Sigmoid colon (tissue), 7 donors: ENCODE data around the gene TRAF3IP1. TPM values are rescaled to one million over a fixed set of nuclear protein-coding genes. Genes with fewer than 3 reads are reported as not detected.

Experiments
- DNase-seq: peaks from one replicate; pipeline ENCODE4 v3.0.0-alpha.2; 2019
- H3K27ac ChIP-seq, 4 donors: fragments of 200-600 bp; sonication (generic); one replicate each; pipeline ENCODE4 v1.5.1; 2016 to 2019; ENCODE audit warnings: mild to moderate bottlenecking in 1 of 4
- H3K27me3 ChIP-seq, 3 donors: fragments of 200-600 bp; sonication (generic); one replicate each; pipeline ENCODE4 v1.5.1; 2019; ENCODE audit warnings: mild to moderate bottlenecking in 1 of 3
- H3K36me3 ChIP-seq, 4 donors: fragments of 200-600 bp; sonication (generic); one replicate each; pipeline ENCODE4 v1.5.1; 2016 to 2019
- H3K4me1 ChIP-seq, 4 donors: fragments of 200-600 bp; sonication (generic); one replicate each; pipeline ENCODE4 v1.5.1; 2017 to 2019
- H3K4me3 ChIP-seq, 4 donors: fragments of 200-600 bp; sonication (generic); one replicate each; pipeline ENCODE4 v1.5.1; 2017 to 2019; ENCODE audit warnings: mild to moderate bottlenecking in 2 of 4, moderate library complexity in 1 of 4
- H3K9me3 ChIP-seq, 4 donors: fragments of 200-600 bp in 3 of 4; sonication (generic) in 3 of 4; one replicate each; pipeline versions ENCODE4 v1.5.1 to v1.6.1; 2013 to 2019
- CTCF ChIP-seq, 4 experiments: fragments of 450-650 bp in 3 of 4; fragments of 200-600 bp in 1 of 4; IDR thresholded peaks; one replicate each; pipeline ENCODE4 v1.5.1; 2016 to 2019; ENCODE audit warnings: antibody characterized with exemption in 4 of 4, mild to moderate bottlenecking in 3 of 4, moderate library complexity in 2 of 4
- EP300 ChIP-seq, 4 donors: sonication (generic); formaldehyde crosslinking; IDR thresholded peaks; one replicate each; pipeline ENCODE4 v1.6.1; 2017; ENCODE audit warnings: antibody characterized with exemption in 4 of 4
- POLR2A ChIP-seq, 2 donors: fragments of 450-650 bp; IDR thresholded peaks; one replicate each; pipeline ENCODE4 v1.6.1; 2016; ENCODE audit warnings: antibody characterized with exemption in 2 of 2, mild to moderate bottlenecking in 2 of 2, moderate library complexity in 2 of 2
- POLR2AphosphoS5 ChIP-seq, 4 donors: sonication (generic); formaldehyde crosslinking; IDR thresholded peaks; one replicate each; pipeline ENCODE4 v1.6.1; 2017; ENCODE audit warnings: antibody characterized with exemption in 4 of 4
- WGBS, 2 donors: extraction: QIAGEN DNeasy Blood & Tissue Kit; methylation state at CpG; one replicate each; pipeline ENCODE4 v1.1.7; 2013; 5-methylcytosine and 5-hydroxymethylcytosine counted together
- intact Hi-C: fragments of 100-400 bp; cut with DNase I; formaldehyde crosslinking; loops from one replicate; pipeline ENCODE4 v1.15.1; 2023
- polyA plus RNA-seq, 3 donors: library from polyadenylated mRNA; stranded (reverse); fragments of 200-250 nt; gene quantifications; one replicate each; pipeline ENCODE4 v1.2.3, GENCODE V29; 2013
- total RNA-seq, 4 donors: library from RNA; depleted of rRNA; stranded (reverse); fragments of >200 nt; gene quantifications; one replicate each; pipeline ENCODE4 v1.1.0, GENCODE V29; 2016
- donor health status: healthy with polysubstance abuse.
- donor health status: Bipolar disorder and iron deficiency.
- donor health status: healthy.

The TRAF3IP1 gene
- total and polyA plus RNA-seq, 7 donors = 6.9 to 20.8 (median 17.5) TPM

- Histone ChIP-seq H3K4me1 (peaks cover 0 to 2% (median 0%) of the 10 kb centered on the region in 4 donors), H3K27ac (no peak overlapping the region), H3K4me3 (no peak overlapping the region), H3K27me3 (no peaks in the 10 kb centered on the region), H3K9me3 (peaks cover 0 to 4% (median 0%) of the 10 kb centered on the region in 4 donors), H3K36me3 (no peaks in the 10 kb centered on the region)
- intact Hi-C loops = no loop called here
- WGBS, 2 donors = 81 to 84% methylated on average over 8 of the region's 8 CpGs
- TF ChIP-seq POLR2AphosphoS5 (IDR thresholded peaks at IDR 0.05) = no peak
- DNase-seq = no peak
These were observed 100.1 kb downstream of the TRAF3IP1 start for GRCh38 chr2:238420442-238420841.

- no peak overlapping the region for H3K27ac ChIP-seq
- TF ChIP-seq CTCF (IDR thresholded peaks at IDR 0.05) (no peak), EP300 (IDR thresholded peaks at IDR 0.05) (no peak), POLR2AphosphoS5 (IDR thresholded peaks at IDR 0.05) (no peak), POLR2A (IDR thresholded peaks at IDR 0.05) (no peak)
- no peak for DNase-seq
- intact Hi-C loops = no loop called here
- no peaks in the 10 kb centered on the region for H3K27me3 ChIP-seq
- WGBS, 2 donors = 64 to 69% methylated on average over 16 of the region's 16 CpGs
- no peak overlapping the region for H3K4me3 ChIP-seq
- peaks cover 0 to 8% (median 5%) of the 10 kb centered on the region in 4 donors for H3K4me1 ChIP-seq
- no peaks in the 10 kb centered on the region for H3K36me3 ChIP-seq
- peaks cover 0 to 2% (median 0%) of the 10 kb centered on the region in 4 donors for H3K9me3 ChIP-seq
These were observed 100.8 kb downstream of the TRAF3IP1 start for GRCh38 chr2:238420878-238421694.

GRCh38 chr2:238421695-238422035, 101.3 kb downstream of the TRAF3IP1 start:
- intact Hi-C loops = no loop called here
- no peak overlapping the region for H3K4me3 ChIP-seq
- TF ChIP-seq CTCF (IDR thresholded peaks at IDR 0.05) = no peak
- no peak for TF ChIP-seq POLR2A (IDR thresholded peaks at IDR 0.05)
- TF ChIP-seq EP300 (IDR thresholded peaks at IDR 0.05) = no peak
- no peak for TF ChIP-seq POLR2AphosphoS5 (IDR thresholded peaks at IDR 0.05)
- no peaks in the 10 kb centered on the region for H3K27me3 ChIP-seq
- no peaks in the 10 kb centered on the region for H3K9me3 ChIP-seq
- H3K36me3 ChIP-seq = no peaks in the 10 kb centered on the region
- no peak overlapping the region for H3K27ac ChIP-seq
- 89 to 93% methylated on average over 18 of the region's 18 CpGs for WGBS, 2 donors
- no peak for DNase-seq
- H3K4me1 ChIP-seq = peaks cover 0 to 10% (median 7%) of the 10 kb centered on the region in 4 donors

- no peak for DNase-seq
- WGBS, 2 donors = 95 to 96% methylated on average over 10 of the region's 10 CpGs
- TF ChIP-seq EP300 (IDR thresholded peaks at IDR 0.05) (no peak), POLR2A (IDR thresholded peaks at IDR 0.05) (no peak), POLR2AphosphoS5 (IDR thresholded peaks at IDR 0.05) (no peak), CTCF (IDR thresholded peaks at IDR 0.05) (no peak)
- no peak overlapping the region for H3K27ac ChIP-seq
- H3K36me3 ChIP-seq = no peaks in the 10 kb centered on the region
- no peak overlapping the region for H3K4me3 ChIP-seq
- peaks cover 0 to 12% (median 7%) of the 10 kb centered on the region in 4 donors for H3K4me1 ChIP-seq
- no peaks in the 10 kb centered on the region for H3K9me3 ChIP-seq
- no peaks in the 10 kb centered on the region for H3K27me3 ChIP-seq
- intact Hi-C loops = no loop called here
These were observed 102.0 kb downstream of the TRAF3IP1 start for GRCh38 chr2:238422285-238422684.

- no peaks in the 10 kb centered on the region for H3K9me3 ChIP-seq
- H3K4me3 ChIP-seq = no peak overlapping the region
- intact Hi-C loops = no loop called here
- WGBS, 2 donors = 93 to 96% methylated on average over 7 of the region's 7 CpGs
- H3K27me3 ChIP-seq = no peaks in the 10 kb centered on the region
- DNase-seq = no peak
- no peak for TF ChIP-seq POLR2A (IDR thresholded peaks at IDR 0.05)
- no peak for TF ChIP-seq POLR2AphosphoS5 (IDR thresholded peaks at IDR 0.05)
- no peak for TF ChIP-seq EP300 (IDR thresholded peaks at IDR 0.05)
- no peak for TF ChIP-seq CTCF (IDR thresholded peaks at IDR 0.05)
- H3K4me1 ChIP-seq = peaks cover 0 to 18% (median 13%) of the 10 kb centered on the region in 4 donors
- H3K36me3 ChIP-seq = no peaks in the 10 kb centered on the region
- H3K27ac ChIP-seq = no peak overlapping the region
These were observed 102.6 kb downstream of the TRAF3IP1 start for GRCh38 chr2:238422940-238423339.
